MM.1S (cell line): Measurements from ENCODE around the gene CDYL.

Experiments used
- DNase-seq: peaks from one replicate; pipeline ENCODE4 v3.0.0-alpha.2; 2015
- H2AFZ ChIP-seq: fragments of 300-600 bp; sonication (generic); 2 replicates; pipeline ENCODE4 v1.6.0; 2016; ENCODE audit warnings: antibody characterized with exemption, low read length
- H3F3A ChIP-seq: fragments of 300-600 bp; sonication (generic); 2 replicates; pipeline ENCODE4 v1.6.1; 2016; ENCODE audit warnings: mild to moderate bottlenecking, antibody characterized with exemption, low read length, moderate library complexity, mixed read lengths; ENCODE audit not compliant: insufficient read depth
- H3K27ac ChIP-seq: fragments of 300-600 bp; sonication (generic); 2 replicates; pipeline ENCODE4 v1.5.1; 2016; ENCODE audit warnings: mild to moderate bottlenecking, low read length
- H3K27me3 ChIP-seq: fragments of 300-600 bp; sonication (generic); replicated peaks from 2 replicates; pipeline ENCODE4 v1.6.0; 2016; ENCODE audit warnings: low read length; ENCODE audit not compliant: insufficient read depth
- H3K36me3 ChIP-seq: fragments of 300-600 bp; sonication (generic); replicated peaks from 2 replicates; pipeline ENCODE4 v1.6.1; 2016; ENCODE audit warnings: mild to moderate bottlenecking, low read length, mixed read lengths; ENCODE audit not compliant: insufficient read depth
- H3K4me1 ChIP-seq: fragments of 300-600 bp; sonication (generic); 2 replicates; pipeline ENCODE4 v1.6.1; 2016; ENCODE audit warnings: low read length, mixed read lengths
- H3K4me2 ChIP-seq: fragments of 300-600 bp; sonication (generic); 2 replicates; pipeline ENCODE4 v1.6.0; 2016; ENCODE audit warnings: low read depth, low read length
- H3K4me3 ChIP-seq: fragments of 300-600 bp; sonication (generic); 2 replicates; pipeline ENCODE4 v1.5.1; 2016; ENCODE audit warnings: low read length, mixed read lengths
- H3K79me2 ChIP-seq: fragments of 300-600 bp; sonication (generic); 2 replicates; pipeline ENCODE4 v1.6.1; 2016; ENCODE audit warnings: mixed run types, low read length, mixed read lengths
- H3K9ac ChIP-seq: fragments of 300-600 bp; sonication (generic); 2 replicates; pipeline ENCODE4 v1.6.1; 2016; ENCODE audit warnings: low read length, mixed read lengths
- H3K9me2 ChIP-seq: fragments of 300-600 bp; sonication (generic); replicated peaks from 2 replicates; pipeline ENCODE4 v1.6.1; 2016; ENCODE audit warnings: mild to moderate bottlenecking, low read length, mixed read lengths; ENCODE audit not compliant: insufficient read depth
- H3K9me3 ChIP-seq: fragments of 300-600 bp; sonication (generic); replicated peaks from 2 replicates; pipeline ENCODE4 v1.6.1; 2016; ENCODE audit warnings: mild to moderate bottlenecking, low read length, mixed read lengths; ENCODE audit not compliant: insufficient read depth
- H4K20me1 ChIP-seq: fragments of 300-600 bp; sonication (generic); 2 replicates; pipeline ENCODE4 v1.6.1; 2016; ENCODE audit warnings: mild to moderate bottlenecking, low read length, moderate library complexity, mixed read lengths; ENCODE audit not compliant: insufficient read depth
- CTCF ChIP-seq: fragments of 300-600 bp; sonication (generic); IDR thresholded peaks from 2 replicates; pipeline ENCODE4 v1.5.1; 2016; ENCODE audit warnings: antibody characterized with exemption, low read length, mixed read lengths
- EZH2 ChIP-seq: fragments of 300-600 bp; sonication (generic); optimal IDR thresholded peaks from 2 replicates; pipeline ENCODE3; 2017; ENCODE audit warnings: low read depth, mild to moderate bottlenecking, antibody characterized with exemption, low read length, mixed read lengths
- EZH2phosphoT487 ChIP-seq: fragments of 300-600 bp; sonication (generic); IDR thresholded peaks from 2 replicates; pipeline ENCODE4 v1.6.1; 2018; ENCODE audit warnings: antibody characterized with exemption, low read length

The CDYL gene

GRCh38 chr6:4774296-4774695 lies 1.9 kb upstream of the CDYL start:
- H3K27me3 ChIP-seq = 0 out of 2 replicates have a peak, but pooled peaks cover 5% of the 10 kb centered on the region
- H3K4me2 ChIP-seq = no peak overlapping the region

GRCh38 chr6:4774715-4775493 lies 1.3 kb upstream of the CDYL start:
- Histone ChIP-seq H3K9ac (peak overlapping the region; percentile 31; the same call in 1 of the 2 replicates), H2AFZ (peak overlapping the region; percentile 78), H3K27ac (no peak overlapping the region), H3K9me2 (no peaks in the 10 kb centered on the region), H3K79me2 (peaks cover 28% of the 10 kb centered on the region), H3K36me3 (no peaks in the 10 kb centered on the region), H3K4me1 (peaks cover 21% of the 10 kb centered on the region), H3F3A (peaks cover 8% of the 10 kb centered on the region), H3K4me3 (peak overlapping the region; percentile 70), H3K9me3 (no peaks in the 10 kb centered on the region), H3K27me3 (0 out of 2 replicates have a peak, but pooled peaks cover 5% of the 10 kb centered on the region), H3K4me2 (peak overlapping the region; percentile 85), H4K20me1 (peaks cover 4% of the 10 kb centered on the region; the same call in 1 of the 2 replicates)
- no peak for TF ChIP-seq EZH2
- TF ChIP-seq EZH2phosphoT487 = no peak
- DNase-seq = peak; percentile 9

More at GRCh38 chr6:4774296-4774695, 1.9 kb upstream of the CDYL start:
- no peak for DNase-seq
- TF ChIP-seq CTCF (no peak), EZH2 (no peak), EZH2phosphoT487 (no peak)
- H3K9me2 ChIP-seq = no peaks in the 10 kb centered on the region
- H3K9ac ChIP-seq = no peak overlapping the region
- no peak overlapping the region for H2AFZ ChIP-seq
- peaks cover 22% of the 10 kb centered on the region for H3K79me2 ChIP-seq
- H4K20me1 ChIP-seq = peaks cover 4% of the 10 kb centered on the region; the same call in 1 of the 2 replicates
- peaks cover 15% of the 10 kb centered on the region for H3K4me1 ChIP-seq
- no peaks in the 10 kb centered on the region for H3K36me3 ChIP-seq
- no peak overlapping the region for H3K4me3 ChIP-seq
- H3K9me3 ChIP-seq = no peaks in the 10 kb centered on the region
- H3F3A ChIP-seq = peaks cover 8% of the 10 kb centered on the region
- H3K27ac ChIP-seq = no peak overlapping the region

GRCh38 chr6:4775494-4776130 lies 592 bp upstream of the CDYL start:
- Histone ChIP-seq H3K36me3 (no peaks in the 10 kb centered on the region), H3K4me3 (peak overlapping the region; percentile 70), H3K27me3 (0 out of 2 replicates have a peak, but pooled peaks cover 5% of the 10 kb centered on the region), H3K4me2 (peak overlapping the region; percentile 85), H3K4me1 (peaks cover 25% of the 10 kb centered on the region), H4K20me1 (peaks cover 4% of the 10 kb centered on the region; the same call in 1 of the 2 replicates), H3K9me2 (no peaks in the 10 kb centered on the region), H3K27ac (peak overlapping the region; percentile 48; the same call in 1 of the 2 replicates), H3F3A (peaks cover 10% of the 10 kb centered on the region), H3K9ac (peak overlapping the region; percentile 54; the same call in 1 of the 2 replicates), H3K9me3 (no peaks in the 10 kb centered on the region), H2AFZ (peak overlapping the region; percentile 78), H3K79me2 (peaks cover 34% of the 10 kb centered on the region)
- DNase-seq = peak; percentile 88
- TF ChIP-seq CTCF = no peak
- TF ChIP-seq EZH2 = no peak
- TF ChIP-seq EZH2phosphoT487 = no peak
